PC-3 (cell line): ENCODE measurements around the gene RIMBP2. TPM values are rescaled to one million over a fixed set of nuclear protein-coding genes. Genes with fewer than 3 reads are reported as not detected.

Experiments
- ATAC-seq: fragments of 200-7000 bp; cut with Tn5 transposase; 2 replicates; pipeline ENCODE4 v1.9.1; 2020; ENCODE audit warnings: mild to moderate bottlenecking, moderate library complexity
- BruUV-seq: library from RNA; stranded (reverse); fragments of 400-500 nt; replicated peaks from 2 replicates; lab custom pipeline; 2021; lab: Mats Ljungman, UMichigan
- CTCF ChIA-PET: fragments of 300-600 bp; sonication (Branson Sonifier 250); formaldehyde crosslinking; loops from one replicate; lab custom pipeline; 2022; ENCODE audit warnings: antibody characterized with exemption; lab: Charles Lee
- POLR2A ChIA-PET: fragments of 300-600 bp; sonication (Branson Sonifier 250); formaldehyde crosslinking; loops from one replicate; lab custom pipeline; 2022; ENCODE audit warnings: antibody characterized with exemption; ENCODE audit not compliant: unreplicated experiment; lab: Charles Lee
- DNase-seq: peaks from one replicate; pipeline ENCODE4 v3.0.0-alpha.2; 2015
- H2AFZ ChIP-seq: fragments of 300-600 bp; sonication (generic); 2 replicates; pipeline ENCODE4 v1.6.0; 2016; ENCODE audit warnings: antibody characterized with exemption, low read length
- H3F3A ChIP-seq: fragments of 300-600 bp; sonication (generic); one replicate; pipeline ENCODE4 v1.6.0; 2017; ENCODE audit warnings: antibody characterized with exemption, low read length, control low read depth, mild to moderate bottlenecking; ENCODE audit not compliant: unreplicated experiment
- H3K27ac ChIP-seq: fragments of 300-600 bp; sonication (generic); 2 replicates; pipeline ENCODE4 v1.5.1; 2016; ENCODE audit warnings: mild to moderate bottlenecking, low read length
- H3K27me3 ChIP-seq: fragments of 300-600 bp; sonication (generic); 2 replicates; pipeline ENCODE4 v1.6.1; 2016; ENCODE audit warnings: low read length, mixed read lengths
- H3K36me3 ChIP-seq: fragments of 300-600 bp; sonication (generic); 2 replicates; pipeline ENCODE4 v1.6.1; 2016; ENCODE audit warnings: low read depth, mixed run types, low read length, mixed read lengths
- H3K4me1 ChIP-seq: fragments of 300-600 bp; sonication (generic); 2 replicates; pipeline ENCODE4 v1.5.1; 2016; ENCODE audit warnings: low read length; ENCODE audit not compliant: insufficient read depth
- H3K4me2 ChIP-seq: fragments of 300-600 bp; sonication (generic); 2 replicates; pipeline ENCODE4 v1.6.0; 2016; ENCODE audit warnings: low read length
- H3K4me3 ChIP-seq: fragments of 300-600 bp; sonication (generic); 2 replicates; pipeline ENCODE4 v1.5.1; 2016; ENCODE audit warnings: mild to moderate bottlenecking, low read length, mixed read lengths
- H3K79me2 ChIP-seq: fragments of 300-600 bp; sonication (generic); 2 replicates; pipeline ENCODE4 v1.6.1; 2017; ENCODE audit warnings: low read length, mixed read lengths
- H3K9ac ChIP-seq: fragments of 300-600 bp; sonication (generic); 2 replicates; pipeline ENCODE4 v1.6.0; 2016; ENCODE audit warnings: mild to moderate bottlenecking, low read length
- H3K9me2 ChIP-seq: fragments of 300-600 bp; sonication (generic); replicated peaks from 2 replicates; pipeline ENCODE4 v1.6.1; 2016; ENCODE audit warnings: mixed run types, low read length, mixed read lengths
- H3K9me3 ChIP-seq: fragments of 300-600 bp; sonication (generic); 2 replicates; pipeline ENCODE4 v1.6.1; 2016; ENCODE audit warnings: low read length, mixed read lengths
- H4K20me1 ChIP-seq: fragments of 300-600 bp; sonication (generic); 2 replicates; pipeline ENCODE4 v1.6.1; 2016; ENCODE audit warnings: low read length, mixed read lengths
- CTCF ChIP-seq: fragments of 300-600 bp; sonication (generic); conservative IDR thresholded peaks from 2 replicates; pipeline ENCODE4 v1.5.1; 2017; ENCODE audit warnings: antibody characterized with exemption, low read depth, mild to moderate bottlenecking, low read length
- EZH2 ChIP-seq: fragments of 300-600 bp; sonication (generic); IDR thresholded peaks from one replicate; pipeline ENCODE4 v1.6.1; 2017; ENCODE audit warnings: antibody characterized with exemption, mild to moderate bottlenecking, low read length; ENCODE audit not compliant: unreplicated experiment
- EZH2phosphoT487 ChIP-seq: fragments of 300-600 bp; sonication (generic); IDR thresholded peaks from 2 replicates; pipeline ENCODE4 v1.6.1; 2018; ENCODE audit warnings: mild to moderate bottlenecking, antibody characterized with exemption, low read length, borderline replicate concordance
- intact Hi-C: fragments of 100-400 bp; cut with micrococcal nuclease; formaldehyde crosslinking; loops from 2 replicates; pipeline ENCODE4 v1.9.0; 2023
- total RNA-seq: library from RNA; depleted of rRNA; stranded (reverse); fragments of >200 nt; gene quantifications from 2 replicates; pipeline ENCODE4 v1.2.3, GENCODE V29; 2014

RIMBP2 gene
- total RNA-seq, 1 experiment from 2014 or later: not detected

DNA sequence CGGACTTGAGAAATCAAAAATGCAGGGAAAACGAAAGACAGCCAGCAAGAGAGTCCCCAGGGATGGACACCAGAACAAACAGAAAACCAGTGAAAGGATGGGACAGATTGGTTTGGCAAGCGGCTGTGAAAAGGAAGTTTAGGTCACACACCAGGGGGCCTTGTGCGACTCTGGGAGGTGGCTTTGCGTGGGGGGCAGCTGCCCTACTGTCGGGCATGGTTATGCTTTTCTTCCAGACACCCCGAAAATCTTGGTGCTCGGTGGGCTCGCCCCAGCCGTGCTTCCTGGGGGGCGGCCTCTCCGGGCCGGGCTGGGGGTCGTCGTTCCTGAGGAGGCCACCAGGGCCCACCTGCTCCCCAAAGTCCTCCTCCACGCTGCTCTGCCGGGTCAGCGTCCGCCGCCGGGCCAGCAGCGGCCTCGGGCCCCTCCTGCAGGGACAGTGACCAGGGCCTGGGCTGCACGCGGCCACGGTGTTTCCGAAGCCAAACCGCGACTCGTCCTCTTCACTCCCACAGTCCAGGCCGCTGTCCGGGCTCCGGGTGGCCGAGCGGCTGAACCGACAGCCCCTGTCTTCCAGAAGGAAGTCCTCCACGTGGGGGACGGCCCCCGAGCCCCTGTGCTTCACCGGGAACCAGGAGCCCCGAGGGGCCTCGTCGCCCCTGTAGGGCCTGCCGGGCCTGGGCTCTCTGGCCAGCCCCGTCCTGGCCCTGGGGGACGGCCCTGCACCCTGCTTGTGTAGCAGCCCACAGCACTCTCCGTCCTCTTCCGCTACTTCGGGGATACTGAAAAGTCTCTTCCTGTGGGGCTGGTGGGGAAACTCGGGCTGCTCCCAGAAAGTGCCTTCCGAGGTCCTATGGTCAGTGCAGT is 291.9 kb downstream of the RIMBP2 start:
- ChIA-PET CTCF (no interaction called here), POLR2A (no interaction called here)
- no peak overlapping the region for H3K27ac ChIP-seq
- H3K4me3 ChIP-seq: no peak overlapping the region
- TF ChIP-seq CTCF: no peak
- no peak for TF ChIP-seq EZH2phosphoT487
- TF ChIP-seq EZH2: no peak
- no peak for DNase-seq
- no peak overlapping the region for H3K4me2 ChIP-seq
- no peak overlapping the region for H3K9ac ChIP-seq
- H4K20me1 ChIP-seq: no peaks in the 10 kb centered on the region
- no peaks in the 10 kb centered on the region for H3K9me3 ChIP-seq
- no peak for ATAC-seq
- no peaks in the 10 kb centered on the region for H3K9me2 ChIP-seq
- H3K4me1 ChIP-seq: no peaks in the 10 kb centered on the region
- H3K27me3 ChIP-seq: no peaks in the 10 kb centered on the region
- no peaks in the 10 kb centered on the region for H3F3A ChIP-seq
- H3K36me3 ChIP-seq: no peaks in the 10 kb centered on the region
- intact Hi-C loops: no loop called here
- no peaks in the 10 kb centered on the region for H3K79me2 ChIP-seq
- no TSS peak for BruUV-seq
- no peak overlapping the region for H2AFZ ChIP-seq

- H3K9me3 ChIP-seq: no peaks in the 10 kb centered on the region
- H3K27me3 ChIP-seq: no peaks in the 10 kb centered on the region
- CTCF ChIA-PET: no interaction called here
- no peaks in the 10 kb centered on the region for H4K20me1 ChIP-seq
- no peak overlapping the region for H3K4me3 ChIP-seq
- no peaks in the 10 kb centered on the region for H3K9me2 ChIP-seq
- no peak for TF ChIP-seq EZH2
- no peak for TF ChIP-seq EZH2phosphoT487
- no peak for TF ChIP-seq CTCF
- DNase-seq (no peak), ATAC-seq (no peak)
- H3K4me2 ChIP-seq: no peak overlapping the region
- H3F3A ChIP-seq: no peaks in the 10 kb centered on the region
- BruUV-seq: no TSS peak
- intact Hi-C loops: no loop called here
- no peaks in the 10 kb centered on the region for H3K4me1 ChIP-seq
- H3K9ac ChIP-seq: no peak overlapping the region
- no peaks in the 10 kb centered on the region for H3K79me2 ChIP-seq
- H3K27ac ChIP-seq: no peak overlapping the region
- POLR2A ChIA-PET: no interaction called here
- no peak overlapping the region for H2AFZ ChIP-seq
- no peaks in the 10 kb centered on the region for H3K36me3 ChIP-seq
These were observed 293.0 kb downstream of the RIMBP2 start for GRCh38 chr12:130423136-130423535.

GRCh38 chr12:130422676-130423075 is 293.4 kb downstream of the RIMBP2 start:
- Histone ChIP-seq H3K36me3 (no peaks in the 10 kb centered on the region), H3F3A (no peaks in the 10 kb centered on the region), H3K27me3 (no peaks in the 10 kb centered on the region), H3K9me2 (no peaks in the 10 kb centered on the region), H3K4me3 (no peak overlapping the region), H4K20me1 (no peaks in the 10 kb centered on the region), H3K4me1 (no peaks in the 10 kb centered on the region), H3K4me2 (no peak overlapping the region), H3K79me2 (no peaks in the 10 kb centered on the region), H3K27ac (no peak overlapping the region), H3K9me3 (no peaks in the 10 kb centered on the region), H2AFZ (no peak overlapping the region), H3K9ac (no peak overlapping the region)
- TF ChIP-seq EZH2: no peak
- TF ChIP-seq CTCF: no peak
- TF ChIP-seq EZH2phosphoT487: no peak
- intact Hi-C loops: no loop called here
- CTCF ChIA-PET: no interaction called here
- POLR2A ChIA-PET: no interaction called here
- DNase-seq (no peak), ATAC-seq (no peak)
- no TSS peak for BruUV-seq
